ENCODE measurements around the gene IFITM2.

Gene IFITM2

GRCh38 chr11:293852-294661 lies 13.6 kb upstream of the IFITM2 start:
- H3K36me3 Mint-ChIP-seq (ENCODE audit: low read depth), result no peaks in the 10 kb centered on the region
- intact Hi-C loops (cut with micrococcal nuclease), result no loop called here
- no peaks in the 10 kb centered on the region for H3K9me3 Mint-ChIP-seq
- no peak overlapping the region for H3K4me3 Mint-ChIP-seq
- peak overlapping the region; percentile 36 for H3K27ac Mint-ChIP-seq
- H3K4me1 Mint-ChIP-seq (ENCODE audit: low read depth), result peaks cover 29% of the 10 kb centered on the region
- peaks cover 67% of the 10 kb centered on the region for H3K27me3 Mint-ChIP-seq

GRCh38 chr11:294780-295179 lies 12.8 kb upstream of the IFITM2 start:
- no peak overlapping the region for H3K4me3 Mint-ChIP-seq
- no peaks in the 10 kb centered on the region for H3K36me3 Mint-ChIP-seq (ENCODE audit: low read depth)
- peak overlapping the region; percentile 36 for H3K27ac Mint-ChIP-seq
- H3K9me3 Mint-ChIP-seq, result no peaks in the 10 kb centered on the region
- intact Hi-C loops (cut with micrococcal nuclease), result no loop called here
- peaks cover 25% of the 10 kb centered on the region for H3K4me1 Mint-ChIP-seq (ENCODE audit: low read depth)
- peaks cover 67% of the 10 kb centered on the region for H3K27me3 Mint-ChIP-seq

DNA sequence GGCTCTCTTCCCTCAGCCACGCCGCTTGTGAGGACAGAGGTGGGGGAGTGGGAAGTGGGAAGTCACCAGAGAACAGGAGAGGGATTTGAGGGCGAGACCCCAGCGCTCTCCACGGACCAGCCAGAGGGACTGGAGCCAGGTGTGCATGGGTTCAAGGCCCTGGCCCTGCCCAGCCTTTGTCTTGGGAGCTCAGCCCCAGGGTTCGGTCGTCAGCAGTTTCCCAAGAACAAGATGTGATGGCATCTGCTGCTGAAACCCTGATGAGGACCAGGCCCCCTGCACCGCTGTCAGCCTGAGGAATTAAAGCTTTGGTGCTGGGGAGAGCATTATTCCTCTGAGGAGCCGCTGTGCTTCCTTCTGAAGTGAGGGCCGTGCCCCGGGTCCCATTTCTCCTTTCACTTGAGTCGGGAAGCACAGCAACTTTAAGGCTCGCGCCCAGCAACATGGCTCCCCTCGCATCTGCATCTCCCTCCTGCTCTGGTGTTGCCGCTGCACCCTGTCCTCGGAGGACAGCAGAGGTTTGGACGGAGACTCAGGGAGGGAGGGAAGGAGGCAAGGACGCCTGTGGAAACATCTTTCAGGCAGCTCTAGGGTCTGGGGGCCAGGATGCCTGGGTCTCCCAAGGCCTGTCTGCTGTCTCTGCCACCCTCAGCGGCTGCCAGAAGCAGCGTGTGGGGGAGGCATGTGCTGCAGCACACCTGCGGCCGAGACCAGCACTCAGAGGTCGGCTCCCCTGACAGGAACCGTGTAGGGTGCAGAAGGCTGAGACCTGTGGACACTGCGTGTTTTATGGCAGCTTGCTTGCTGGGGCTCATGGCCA lies 12.1 kb upstream of the IFITM2 start:
- H3K36me3 Mint-ChIP-seq (ENCODE audit: low read depth), result no peaks in the 10 kb centered on the region
- H3K27ac Mint-ChIP-seq, result no peak overlapping the region
- intact Hi-C loops (cut with micrococcal nuclease), result no loop called here
- peaks cover 25% of the 10 kb centered on the region for H3K4me1 Mint-ChIP-seq (ENCODE audit: low read depth)
- no peaks in the 10 kb centered on the region for H3K9me3 Mint-ChIP-seq
- H3K4me3 Mint-ChIP-seq, result no peak overlapping the region
- peaks cover 69% of the 10 kb centered on the region for H3K27me3 Mint-ChIP-seq

DNA sequence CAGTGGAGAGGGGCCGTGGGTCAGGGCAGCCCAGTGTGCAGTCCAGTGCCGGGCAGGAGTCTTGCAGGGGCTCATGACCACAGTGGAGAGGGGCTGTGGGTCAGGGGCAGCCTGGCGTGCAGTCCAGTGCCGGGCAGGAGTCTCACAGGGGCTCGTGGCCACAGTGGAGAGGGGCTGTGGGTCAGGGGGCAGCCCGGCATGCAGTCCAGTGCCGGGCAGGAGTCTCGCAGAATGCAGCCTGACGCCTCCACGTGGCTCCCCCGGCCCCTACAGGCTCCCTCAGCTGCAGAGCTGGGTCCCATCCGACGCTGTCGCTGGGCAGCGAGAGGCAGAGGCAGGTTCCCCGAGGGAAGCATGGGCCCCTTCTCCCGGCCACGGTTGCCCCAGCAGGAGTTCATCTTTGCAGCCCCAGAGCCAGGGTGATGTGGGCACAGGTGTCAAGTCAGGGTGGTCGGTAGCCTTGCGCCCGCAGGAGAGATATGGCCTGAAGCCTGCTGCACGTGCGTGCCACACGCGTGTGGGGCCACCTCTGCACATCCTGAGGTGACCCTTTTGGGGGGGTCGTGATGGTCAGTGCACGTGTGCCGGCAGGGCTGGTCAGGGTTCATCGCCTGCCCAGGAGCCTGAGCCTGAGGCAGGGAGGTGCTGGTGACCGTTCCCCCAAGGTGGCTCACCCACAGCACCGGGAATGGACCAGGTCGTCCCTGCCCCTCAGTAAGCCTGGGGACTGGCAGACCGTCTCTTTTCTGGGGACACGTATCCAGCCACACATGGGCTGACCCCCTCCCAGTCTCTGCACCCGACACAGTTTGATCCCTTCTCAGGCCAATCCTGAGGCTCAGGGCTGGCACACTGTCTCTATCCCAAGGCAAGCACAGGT lies 11.2 kb upstream of the IFITM2 start:
- Mint-ChIP-seq H3K27ac (no peak overlapping the region), H3K36me3 (ENCODE audit: low read depth) (no peaks in the 10 kb centered on the region), H3K4me3 (no peak overlapping the region), H3K9me3 (no peaks in the 10 kb centered on the region), H3K27me3 (peaks cover 71% of the 10 kb centered on the region), H3K4me1 (ENCODE audit: low read depth) (peaks cover 25% of the 10 kb centered on the region)
- intact Hi-C loops (cut with micrococcal nuclease), result no loop called here

- H3K36me3 Mint-ChIP-seq (ENCODE audit: low read depth), result no peaks in the 10 kb centered on the region
Observed at GRCh38 chr11:297051-297585, 10.5 kb upstream of the IFITM2 start.

GRCh38 chr11:297586-298405 lies 9.8 kb upstream of the IFITM2 start:
- Mint-ChIP-seq H3K27ac (peak overlapping the region; percentile 67), H3K4me1 (ENCODE audit: low read depth) (peaks cover 26% of the 10 kb centered on the region), H3K36me3 (ENCODE audit: low read depth) (no peaks in the 10 kb centered on the region), H3K4me3 (no peak overlapping the region), H3K27me3 (peaks cover 73% of the 10 kb centered on the region), H3K9me3 (no peaks in the 10 kb centered on the region)
- intact Hi-C loops (cut with micrococcal nuclease), result no loop called here

More at GRCh38 chr11:297051-297585, 10.5 kb upstream of the IFITM2 start:
- Mint-ChIP-seq H3K4me3 (no peak overlapping the region), H3K27ac (peak overlapping the region; percentile 67), H3K9me3 (no peaks in the 10 kb centered on the region), H3K4me1 (ENCODE audit: low read depth) (peaks cover 25% of the 10 kb centered on the region), H3K27me3 (peaks cover 70% of the 10 kb centered on the region)
- intact Hi-C loops (cut with micrococcal nuclease), result no loop called here

GRCh38 chr11:298406-299065 lies 9.1 kb upstream of the IFITM2 start:
- H3K27me3 Mint-ChIP-seq, result peaks cover 80% of the 10 kb centered on the region
- intact Hi-C loops (cut with micrococcal nuclease), result no loop called here
- H3K27ac Mint-ChIP-seq, result no peak overlapping the region
- H3K9me3 Mint-ChIP-seq, result no peaks in the 10 kb centered on the region
- H3K4me1 Mint-ChIP-seq (ENCODE audit: low read depth), result peaks cover 34% of the 10 kb centered on the region
- H3K4me3 Mint-ChIP-seq, result no peak overlapping the region
- H3K36me3 Mint-ChIP-seq (ENCODE audit: low read depth), result no peaks in the 10 kb centered on the region

DNA sequence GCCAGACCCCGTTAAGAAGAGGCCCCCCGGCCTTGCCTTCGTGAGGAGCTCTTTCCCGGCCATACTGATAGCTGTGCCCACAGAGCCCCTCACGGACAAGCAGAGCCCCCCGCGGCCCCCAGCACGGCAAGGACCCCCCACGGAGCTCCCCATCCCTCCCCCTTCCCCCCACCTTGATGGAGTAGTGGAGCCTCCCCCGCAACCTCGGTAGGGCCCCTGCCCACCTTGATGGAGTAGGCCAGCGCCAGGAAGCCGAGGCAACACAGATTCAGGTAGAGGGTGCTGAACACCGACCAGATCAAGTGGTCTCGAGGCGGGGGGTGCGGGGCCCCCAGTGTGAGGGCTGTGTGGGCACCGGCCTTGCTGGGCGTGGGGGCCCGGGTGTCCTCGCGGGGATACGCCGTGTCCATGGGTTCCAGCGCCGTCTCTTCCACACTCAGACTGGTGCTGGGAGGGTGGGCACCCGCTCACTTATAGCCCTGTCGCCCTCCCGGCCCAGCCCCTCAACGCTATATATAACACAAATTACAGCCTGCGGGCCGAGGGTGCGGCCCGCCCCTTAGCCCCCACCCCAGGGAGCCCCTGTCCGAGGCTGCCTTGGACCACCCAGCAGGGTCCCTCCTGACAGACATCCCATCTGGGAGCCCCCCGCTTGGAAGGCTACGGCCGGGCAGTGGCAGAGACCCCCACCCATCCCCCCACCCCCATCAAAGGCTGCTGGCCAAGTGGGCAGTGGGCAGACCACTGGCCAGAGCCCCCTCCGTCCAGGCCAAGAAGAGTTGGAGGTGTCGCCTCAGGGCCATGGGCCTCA lies 8.3 kb upstream of the IFITM2 start, which contains the start of gene IFITM5:
TSS of gene IFITM5 (minus strand) at position 446 of the 811 bp plus-strand sequence. CDS start at position 410, 36 bp downstream.
- H3K27ac Mint-ChIP-seq, result no peak within 1 kb of the TSS
- peaks cover 34% of the 10 kb centered on the region for H3K4me1 Mint-ChIP-seq (ENCODE audit: low read depth)
- peaks cover 84% of the 10 kb centered on the region for H3K27me3 Mint-ChIP-seq
- H3K36me3 Mint-ChIP-seq (ENCODE audit: low read depth), result no peaks in the 10 kb centered on the region
- H3K4me3 Mint-ChIP-seq, result no peak within 1 kb of the TSS
- no peaks in the 10 kb centered on the region for H3K9me3 Mint-ChIP-seq
- intact Hi-C loops (cut with micrococcal nuclease), result no loop called here

DNA sequence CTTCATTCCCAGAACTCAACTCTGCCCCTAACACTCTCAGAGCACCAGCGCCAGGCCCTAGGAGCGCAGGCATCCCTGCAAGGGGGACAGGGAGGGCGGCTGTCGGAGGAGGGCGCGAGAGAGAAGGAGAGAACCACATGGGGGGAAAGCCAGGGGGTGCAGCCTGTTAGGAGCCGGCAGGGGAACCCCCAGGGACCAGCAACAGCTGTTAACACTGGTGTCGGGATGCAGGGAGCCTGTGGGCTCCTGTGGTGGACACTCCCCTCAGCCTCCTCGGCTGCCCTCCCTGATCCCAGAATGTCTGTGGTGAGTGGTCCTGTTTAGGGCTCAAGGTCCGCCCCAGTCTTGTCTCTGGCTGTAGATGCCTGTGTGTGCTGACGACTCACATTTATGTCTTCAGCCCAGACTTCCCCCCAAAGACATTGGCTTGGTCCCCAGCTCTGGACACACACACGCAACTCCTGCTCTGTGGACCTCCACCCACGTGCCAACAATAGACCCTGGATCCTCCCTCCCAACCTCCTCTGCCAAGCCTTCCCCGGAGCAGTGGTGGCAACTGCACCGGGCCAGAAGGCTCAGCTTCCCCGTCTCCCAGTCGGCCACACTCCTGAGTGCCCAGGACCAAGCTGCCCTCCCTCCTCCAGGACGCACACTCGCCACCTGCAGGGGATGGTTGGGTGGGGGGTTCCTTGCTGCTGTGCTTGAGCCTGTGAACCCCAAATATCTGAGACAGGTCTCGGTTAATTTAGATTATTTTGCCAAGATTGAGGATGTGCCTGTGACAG lies 7.5 kb upstream of the IFITM2 start:
- Mint-ChIP-seq H3K4me1 (ENCODE audit: low read depth) (peaks cover 34% of the 10 kb centered on the region), H3K36me3 (ENCODE audit: low read depth) (no peaks in the 10 kb centered on the region), H3K27ac (no peak overlapping the region), H3K9me3 (no peaks in the 10 kb centered on the region), H3K27me3 (peaks cover 78% of the 10 kb centered on the region), H3K4me3 (no peak overlapping the region)
- intact Hi-C loops (cut with micrococcal nuclease), result loop anchor here (10.0 kb wide), 1 partner anchor 45 kb away; no protein-coding TSS in a partner anchor

DNA sequence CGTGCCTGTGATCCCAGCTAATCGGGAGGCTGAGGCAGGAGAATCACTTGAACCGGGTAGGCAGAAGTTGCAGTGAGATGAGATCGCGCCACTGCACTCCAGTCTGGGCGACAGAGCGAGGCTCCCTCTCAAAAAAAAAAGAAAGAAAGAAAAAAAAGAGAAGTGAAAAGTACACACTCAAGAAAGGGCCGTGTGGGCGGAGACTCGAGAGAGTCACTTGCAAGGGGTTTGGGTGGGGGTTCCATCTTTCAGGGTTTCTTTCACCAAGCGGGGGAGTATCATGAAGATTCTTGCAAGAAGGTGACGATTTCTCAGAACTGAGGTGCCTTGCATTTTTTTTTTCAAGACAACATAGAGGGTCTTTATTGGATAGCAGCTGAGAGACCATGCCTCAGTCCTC lies 4.3 kb upstream of the IFITM2 start:
- H3K9me3 Mint-ChIP-seq, result no peaks in the 10 kb centered on the region
- intact Hi-C loops (cut with micrococcal nuclease), result loop anchor here (10.0 kb wide), 1 partner anchor 49 kb away; no protein-coding TSS in a partner anchor
- no peak overlapping the region for H3K27ac Mint-ChIP-seq
- H3K27me3 Mint-ChIP-seq, result peaks cover 51% of the 10 kb centered on the region
- no peak overlapping the region for H3K4me3 Mint-ChIP-seq
- peaks cover 6% of the 10 kb centered on the region for H3K36me3 Mint-ChIP-seq (ENCODE audit: low read depth)
- peaks cover 27% of the 10 kb centered on the region for H3K4me1 Mint-ChIP-seq (ENCODE audit: low read depth)

DNA sequence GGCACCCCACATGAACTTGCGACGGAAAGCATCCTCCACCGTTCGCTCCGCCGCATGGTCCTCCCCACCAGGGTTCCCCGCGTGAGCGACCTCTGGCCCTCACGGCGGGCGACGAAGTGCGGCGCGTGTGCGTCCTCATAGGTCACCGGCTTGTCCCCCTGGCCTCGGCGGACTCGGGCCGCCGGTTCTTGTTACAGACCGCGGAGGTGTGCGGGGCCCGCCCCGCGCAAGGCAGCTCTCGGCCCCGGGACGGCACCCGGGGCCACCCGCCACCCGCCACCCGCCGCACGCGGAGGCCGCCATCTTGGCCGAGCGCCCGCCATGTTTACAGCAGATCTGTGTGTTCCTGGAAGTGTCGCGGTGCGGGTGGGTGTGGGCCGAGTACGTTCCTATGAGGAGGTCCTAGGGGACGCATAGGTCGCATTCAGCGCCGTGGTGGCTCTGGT lies 3.5 kb upstream of the IFITM2 start:
- H3K4me1 Mint-ChIP-seq (ENCODE audit: low read depth), result peaks cover 34% of the 10 kb centered on the region
- H3K27me3 Mint-ChIP-seq, result peaks cover 49% of the 10 kb centered on the region
- peaks cover 9% of the 10 kb centered on the region for H3K36me3 Mint-ChIP-seq (ENCODE audit: low read depth)
- no peak overlapping the region for H3K4me3 Mint-ChIP-seq
- no peaks in the 10 kb centered on the region for H3K9me3 Mint-ChIP-seq
- no peak overlapping the region for H3K27ac Mint-ChIP-seq
- intact Hi-C loops (cut with micrococcal nuclease), result loop anchor here (10.0 kb wide), 1 partner anchor 49 kb away; no protein-coding TSS in a partner anchor
